Measurements from ENCODE around the gene SMARCD2.

SMARCD2 gene

DNA sequence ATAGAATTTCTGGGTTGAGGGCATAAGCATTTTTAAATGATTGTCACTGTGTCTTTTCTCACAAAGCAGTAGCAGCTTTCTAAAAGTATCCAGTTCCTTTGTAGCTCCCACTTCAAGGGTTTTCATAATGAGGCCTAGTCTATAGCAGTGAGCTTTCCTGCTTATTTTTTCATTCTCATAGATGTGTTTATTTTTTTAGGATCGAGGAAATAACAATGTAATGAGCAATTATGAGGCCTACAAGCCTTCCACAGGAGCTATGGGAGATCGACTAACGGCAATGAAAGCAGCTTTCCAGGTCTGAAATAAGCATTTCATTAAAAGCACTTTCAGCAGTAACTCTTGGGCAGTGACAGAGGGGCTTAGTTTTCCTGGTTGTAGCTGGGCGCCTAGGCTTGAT is 25.8 kb downstream of the SMARCD2 start:
- TF ChIP-seq, protein P1, sequence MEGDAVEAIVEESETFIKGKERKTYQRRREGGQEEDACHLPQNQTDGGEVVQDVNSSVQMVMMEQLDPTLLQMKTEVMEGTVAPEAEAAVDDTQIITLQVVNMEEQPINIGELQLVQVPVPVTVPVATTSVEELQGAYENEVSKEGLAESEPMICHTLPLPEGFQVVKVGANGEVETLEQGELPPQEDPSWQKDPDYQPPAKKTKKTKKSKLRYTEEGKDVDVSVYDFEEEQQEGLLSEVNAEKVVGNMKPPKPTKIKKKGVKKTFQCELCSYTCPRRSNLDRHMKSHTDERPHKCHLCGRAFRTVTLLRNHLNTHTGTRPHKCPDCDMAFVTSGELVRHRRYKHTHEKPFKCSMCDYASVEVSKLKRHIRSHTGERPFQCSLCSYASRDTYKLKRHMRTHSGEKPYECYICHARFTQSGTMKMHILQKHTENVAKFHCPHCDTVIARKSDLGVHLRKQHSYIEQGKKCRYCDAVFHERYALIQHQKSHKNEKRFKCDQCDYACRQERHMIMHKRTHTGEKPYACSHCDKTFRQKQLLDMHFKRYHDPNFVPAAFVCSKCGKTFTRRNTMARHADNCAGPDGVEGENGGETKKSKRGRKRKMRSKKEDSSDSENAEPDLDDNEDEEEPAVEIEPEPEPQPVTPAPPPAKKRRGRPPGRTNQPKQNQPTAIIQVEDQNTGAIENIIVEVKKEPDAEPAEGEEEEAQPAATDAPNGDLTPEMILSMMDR (IDR thresholded peaks at IDR 0.05; ENCODE audit: unreplicated experiment in 3 of 3) = no peak
- Mint-ChIP-seq H3K36me3 (ENCODE audit: low read depth) (peaks cover 91% of the 10 kb centered on the region), H3K27me3 (ENCODE audit: low read depth) (no peaks in the 10 kb centered on the region), H3K27ac (no peak overlapping the region), H3K9me3 (no peaks in the 10 kb centered on the region), H3K4me1 (peaks cover under 1% of the 10 kb centered on the region), H3K4me3 (no peak overlapping the region)

DNA sequence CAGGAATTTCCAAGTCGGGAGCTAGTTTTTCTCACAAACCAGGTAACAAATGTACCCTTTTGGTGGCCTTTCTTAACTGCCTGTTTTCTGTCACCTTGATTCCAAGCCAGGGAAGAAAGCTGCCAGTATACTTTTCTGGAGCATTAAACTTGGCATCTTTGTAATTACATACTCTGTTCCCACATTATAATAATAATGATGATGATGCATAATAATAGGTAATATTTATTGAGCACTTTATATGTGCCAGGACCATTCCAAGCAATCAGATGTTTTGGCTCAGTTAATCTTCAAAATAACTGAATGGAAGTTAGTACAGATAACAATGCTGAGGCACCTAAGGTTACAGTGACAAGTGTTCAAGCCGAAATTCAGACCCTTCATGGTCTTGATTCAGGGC is 26.4 kb downstream of the SMARCD2 start:
- Mint-ChIP-seq H3K27me3 (ENCODE audit: low read depth) (no peaks in the 10 kb centered on the region), H3K4me3 (no peak overlapping the region), H3K36me3 (ENCODE audit: low read depth) (peaks cover 91% of the 10 kb centered on the region), H3K9me3 (no peaks in the 10 kb centered on the region), H3K27ac (no peak overlapping the region), H3K4me1 (no peaks in the 10 kb centered on the region)
- TF ChIP-seq, protein P1 (IDR thresholded peaks at IDR 0.05; ENCODE audit: unreplicated experiment in 3 of 3) = no peak

DNA sequence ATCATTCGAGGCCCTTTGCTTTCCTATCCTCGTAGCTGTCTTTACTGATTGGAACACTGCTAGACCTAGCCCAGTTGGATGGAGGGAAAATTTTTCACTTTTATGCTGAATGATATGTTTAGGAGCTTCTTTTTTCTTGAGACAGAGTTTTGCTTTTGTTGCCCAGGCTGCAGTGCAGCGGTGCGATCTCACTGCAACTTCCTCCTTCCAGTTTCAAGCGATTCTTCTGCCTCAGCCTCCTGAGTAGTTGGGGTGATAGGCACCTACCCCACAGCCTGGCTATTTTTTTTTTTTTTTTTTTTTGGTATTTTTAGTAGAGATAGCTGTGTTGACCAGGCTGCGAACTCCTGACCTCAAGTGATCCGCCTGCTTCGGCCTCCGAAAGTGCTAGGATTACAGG is 32.5 kb downstream of the SMARCD2 start:
- TF ChIP-seq, protein P1 (IDR thresholded peaks at IDR 0.05; ENCODE audit: unreplicated experiment in 3 of 3) = no peak
- no peaks in the 10 kb centered on the region for H3K27me3 Mint-ChIP-seq (ENCODE audit: low read depth)

DNA sequence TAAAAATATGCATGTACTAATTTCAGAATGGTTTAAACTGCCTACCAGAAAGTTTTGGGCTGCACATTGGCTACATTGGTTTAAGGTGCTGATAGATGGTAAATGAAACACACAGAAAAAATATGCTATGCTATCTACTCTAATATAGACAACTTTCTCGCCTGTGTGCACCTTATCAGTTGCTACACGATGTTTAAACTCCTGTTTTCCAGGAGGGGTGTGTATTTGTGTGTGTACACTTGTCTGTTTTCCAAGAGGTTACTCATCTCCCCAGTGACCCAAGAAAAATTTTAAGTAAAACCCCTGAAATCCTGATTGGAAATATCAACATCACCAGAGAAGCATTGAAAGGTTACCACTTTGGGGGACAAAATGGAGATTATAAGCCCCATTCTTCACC is 36.9 kb downstream of the SMARCD2 start:
- no peak overlapping the region for H3K27ac Mint-ChIP-seq
- no peak overlapping the region for H3K4me3 Mint-ChIP-seq
- H3K27me3 Mint-ChIP-seq (ENCODE audit: low read depth) = no peaks in the 10 kb centered on the region
- no peaks in the 10 kb centered on the region for H3K4me1 Mint-ChIP-seq
- TF ChIP-seq, protein P1 (IDR thresholded peaks at IDR 0.05; ENCODE audit: unreplicated experiment in 3 of 3) = no peak
- H3K9me3 Mint-ChIP-seq = no peaks in the 10 kb centered on the region
- H3K36me3 Mint-ChIP-seq (ENCODE audit: low read depth) = peaks cover 66% of the 10 kb centered on the region

More for the DNA sequence above, 32.5 kb downstream of the SMARCD2 start:
- no peak overlapping the region for H3K4me3 Mint-ChIP-seq
- peaks cover 84% of the 10 kb centered on the region for H3K36me3 Mint-ChIP-seq (ENCODE audit: low read depth)
- H3K9me3 Mint-ChIP-seq = no peaks in the 10 kb centered on the region
- no peak overlapping the region for H3K27ac Mint-ChIP-seq
- no peaks in the 10 kb centered on the region for H3K4me1 Mint-ChIP-seq

DNA sequence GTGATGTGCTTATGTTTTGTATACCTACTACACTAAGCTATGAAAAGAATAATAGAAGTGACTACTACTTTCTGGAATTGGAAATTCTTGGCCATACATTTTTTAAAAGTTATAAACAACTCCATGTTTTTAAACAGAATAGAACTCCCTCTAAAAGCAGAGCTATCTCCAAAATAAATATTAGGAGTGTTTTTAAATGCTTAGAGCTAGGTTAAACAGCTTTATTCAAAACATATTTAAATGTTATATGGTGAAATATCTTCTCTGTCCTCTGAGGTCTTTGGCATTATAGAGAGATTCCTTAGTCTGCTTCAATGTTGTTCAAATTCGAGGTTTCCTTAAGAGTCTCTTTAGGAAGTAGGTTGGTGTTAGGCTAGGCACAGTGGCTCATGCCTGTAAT is 38.2 kb downstream of the SMARCD2 start:
- Mint-ChIP-seq H3K27ac (no peak overlapping the region), H3K9me3 (no peaks in the 10 kb centered on the region), H3K4me1 (no peaks in the 10 kb centered on the region), H3K27me3 (ENCODE audit: low read depth) (no peaks in the 10 kb centered on the region), H3K4me3 (no peak overlapping the region), H3K36me3 (ENCODE audit: low read depth) (peaks cover 67% of the 10 kb centered on the region)
- TF ChIP-seq, protein P1 (IDR thresholded peaks at IDR 0.05; ENCODE audit: unreplicated experiment in 3 of 3) = no peak

DNA sequence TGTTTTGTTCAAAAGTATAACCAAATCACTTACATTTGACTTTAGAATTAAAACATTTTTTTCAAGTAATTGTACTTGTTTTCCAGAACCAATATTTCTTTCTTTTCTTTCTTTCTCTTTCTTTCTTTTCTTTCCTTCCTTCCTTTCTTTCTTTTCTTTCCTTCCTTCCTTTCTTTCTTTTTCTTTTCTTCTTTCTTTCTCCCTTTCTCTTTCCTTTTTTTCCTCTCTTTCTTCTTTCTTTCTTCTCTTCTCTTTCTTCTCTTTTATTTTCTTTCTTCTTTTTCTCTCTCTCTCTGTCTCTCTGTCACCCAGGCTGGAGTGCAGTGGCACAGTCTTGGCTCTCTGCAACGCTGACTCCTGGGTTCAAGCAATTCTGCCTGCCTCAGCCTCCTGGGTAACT is 41.7 kb downstream of the SMARCD2 start:
- H3K4me1 Mint-ChIP-seq = no peaks in the 10 kb centered on the region
- TF ChIP-seq, protein P1 (IDR thresholded peaks at IDR 0.05; ENCODE audit: unreplicated experiment in 3 of 3) = no peak
- no peaks in the 10 kb centered on the region for H3K27me3 Mint-ChIP-seq (ENCODE audit: low read depth)
- H3K27ac Mint-ChIP-seq = no peak overlapping the region
- H3K36me3 Mint-ChIP-seq (ENCODE audit: low read depth) = peaks cover 66% of the 10 kb centered on the region
- H3K4me3 Mint-ChIP-seq = no peak overlapping the region
- no peaks in the 10 kb centered on the region for H3K9me3 Mint-ChIP-seq

All from nephron (organoid).